GM21526 (cell line): ENCODE measurements around the gene AFF2.
A peak's percentile ranks its signal among the peaks of the same experiment; 100 is the strongest.

Experiments used
- ATAC-seq: cut with Tn5 transposase; IDR thresholded peaks from one replicate; pipeline ENCODE4 v1.9.1; 2021; ENCODE audit warnings: moderate library complexity; ENCODE audit not compliant: unreplicated experiment, low FRiP score

AFF2 gene

GRCh38 chrX:148500423-148501385, at the start of gene AFF2:
TSS of gene AFF2 (plus strand) at chrX:148500617. CDS start at chrX:148501098, 481 bp downstream.
- ATAC-seq: no peak

- ATAC-seq: no peak
These were observed 43.1 kb upstream of the AFF2 start for GRCh38 chrX:148457279-148457678.

DNA sequence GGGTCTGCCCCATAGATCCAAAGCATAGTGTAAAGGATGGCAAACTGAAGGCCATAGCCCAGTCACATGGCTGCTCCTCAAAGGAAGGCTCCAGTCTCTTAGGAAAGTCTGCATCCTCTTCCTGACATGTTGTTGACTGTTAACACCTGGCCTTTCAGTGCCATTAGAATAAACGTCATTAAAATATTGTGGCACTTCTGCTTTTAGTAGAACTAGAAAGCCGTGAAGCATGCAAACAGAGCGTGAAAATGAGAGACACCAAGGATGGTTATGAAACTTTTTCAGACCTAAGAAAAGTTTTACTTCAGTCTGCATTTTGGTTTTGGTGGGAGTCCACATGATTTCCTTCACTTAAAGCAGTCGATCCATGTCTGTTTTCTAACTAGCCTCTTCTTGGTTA, 41.1 kb upstream of the AFF2 start:
- ATAC-seq: peak; percentile 93

DNA sequence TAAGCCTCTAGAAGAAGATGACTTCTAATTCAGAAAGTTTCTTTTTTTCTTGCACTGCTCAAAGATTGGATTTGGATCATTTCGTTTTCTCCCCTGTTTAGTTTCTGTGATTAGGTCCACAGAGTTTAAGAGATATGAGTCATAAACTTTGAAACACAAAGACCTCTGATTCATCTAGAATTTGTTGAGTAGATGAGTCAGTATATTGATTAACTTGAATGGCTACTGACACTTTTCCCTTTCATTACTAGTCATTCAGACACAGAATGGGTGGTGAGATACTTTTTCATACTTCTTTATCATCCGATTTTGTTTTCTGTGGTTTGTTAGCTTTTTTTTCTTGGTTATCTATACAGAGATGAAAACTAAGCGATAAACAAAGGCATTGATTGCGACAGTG, 34.1 kb upstream of the AFF2 start:
- peak; percentile 80 for ATAC-seq

GRCh38 chrX:148470324-148470723, 30.1 kb upstream of the AFF2 start:
- ATAC-seq: no peak

DNA sequence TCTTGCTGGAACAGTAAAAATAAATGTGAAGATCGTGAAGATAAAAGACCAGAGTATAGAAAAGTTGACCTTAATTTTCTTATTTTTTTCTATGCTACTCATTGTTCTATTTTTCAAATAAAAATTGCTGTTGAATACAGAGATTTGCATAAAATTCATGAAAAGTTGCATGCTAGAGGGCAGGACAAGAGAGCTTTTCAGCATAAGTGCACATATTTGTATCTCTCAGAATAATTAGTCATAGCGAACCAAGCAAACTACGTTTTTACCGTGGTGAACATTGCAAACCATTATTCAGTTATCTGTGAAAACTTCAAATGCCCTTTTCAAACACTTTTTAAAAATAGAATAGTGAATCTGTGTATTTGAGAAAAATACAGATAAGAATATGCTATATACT, 26.4 kb upstream of the AFF2 start:
- no peak for ATAC-seq

DNA sequence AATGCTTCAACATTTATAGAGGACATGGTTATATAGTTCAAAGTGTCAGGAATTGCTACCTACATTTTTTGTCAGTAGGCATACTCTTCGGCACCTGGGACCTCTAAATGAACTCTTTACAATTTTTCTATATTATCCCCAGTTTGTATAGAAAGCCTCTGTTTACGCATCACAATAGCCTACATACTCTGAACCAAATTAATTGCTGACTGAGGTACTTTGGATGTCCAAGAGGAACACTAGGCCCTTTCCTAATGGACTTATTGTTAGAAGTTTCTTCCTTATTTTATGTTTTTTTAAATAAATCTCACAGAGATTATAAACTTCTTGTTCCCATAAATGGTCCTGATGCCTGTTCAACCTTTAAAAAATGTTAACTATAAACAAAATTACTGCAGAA, 8.4 kb upstream of the AFF2 start:
- ATAC-seq: no peak

DNA sequence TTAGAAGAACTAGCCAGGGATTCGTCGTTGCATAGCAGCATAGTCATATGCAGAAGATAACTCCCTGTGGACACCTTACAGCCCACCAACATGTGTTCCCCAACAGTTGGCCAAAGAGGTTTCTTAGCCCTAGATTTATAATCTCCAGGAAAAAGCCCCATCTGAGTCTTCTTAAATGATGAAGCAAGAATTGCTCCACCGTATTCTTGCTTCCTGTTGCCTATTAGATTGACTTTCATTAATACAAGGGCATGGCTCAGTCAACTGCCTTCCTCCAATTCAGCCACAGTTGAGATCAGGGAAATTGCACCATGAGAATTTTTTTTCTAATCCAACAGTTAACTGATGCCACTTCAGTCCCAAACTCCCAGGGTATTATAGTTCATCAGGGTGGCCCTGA, 5.2 kb upstream of the AFF2 start:
- no peak for ATAC-seq

DNA sequence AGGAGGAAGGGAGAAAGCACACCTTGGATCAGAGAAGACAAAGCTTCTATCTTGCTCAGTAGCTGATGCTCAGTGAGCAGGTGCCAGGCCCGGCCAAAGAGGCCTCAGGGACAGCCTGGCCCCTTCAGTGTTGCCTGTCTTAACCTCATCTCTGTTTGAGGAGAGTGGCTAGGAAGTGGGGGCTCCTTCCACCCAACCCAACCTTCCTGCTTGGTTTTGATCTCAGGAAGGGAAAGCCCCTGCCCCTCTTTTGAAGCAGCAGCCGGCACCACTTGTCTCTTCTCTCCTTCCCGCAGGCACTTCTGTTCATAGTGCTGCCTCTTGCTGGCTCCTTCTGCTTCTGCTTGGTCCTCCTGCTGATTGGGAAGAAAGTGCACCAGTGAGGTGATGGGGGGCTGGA, 2.4 kb upstream of the AFF2 start:
- no peak for ATAC-seq

- ATAC-seq: no peak
These were observed 587 bp upstream of the AFF2 start for GRCh38 chrX:148499638-148500422.

GRCh38 chrX:148501386-148502066, 1.1 kb downstream of the AFF2 start:
- ATAC-seq: no peak

- no peak for ATAC-seq
These were observed 4.1 kb downstream of the AFF2 start for GRCh38 chrX:148504506-148504905.

GRCh38 chrX:148507418-148507817, 7.0 kb downstream of the AFF2 start:
- no peak for ATAC-seq

DNA sequence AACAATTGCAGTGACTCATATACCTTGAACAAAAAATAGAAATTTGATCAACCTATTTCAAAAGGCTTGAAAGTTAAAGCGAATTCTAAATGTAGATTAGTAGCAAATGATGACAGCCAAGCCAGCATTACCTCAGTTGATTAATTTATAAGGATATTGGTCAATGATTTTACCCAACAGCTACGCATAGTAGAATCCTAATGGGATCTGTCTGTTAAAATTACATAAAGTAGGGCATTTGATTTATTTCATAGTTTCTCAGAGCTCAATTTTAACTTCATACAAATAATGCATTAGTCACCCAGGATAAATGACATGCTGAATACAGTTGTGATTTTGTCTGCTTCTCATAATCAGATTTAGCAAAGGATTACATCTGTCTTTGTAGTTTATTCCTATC, 12.0 kb downstream of the AFF2 start:
- ATAC-seq: no peak

DNA sequence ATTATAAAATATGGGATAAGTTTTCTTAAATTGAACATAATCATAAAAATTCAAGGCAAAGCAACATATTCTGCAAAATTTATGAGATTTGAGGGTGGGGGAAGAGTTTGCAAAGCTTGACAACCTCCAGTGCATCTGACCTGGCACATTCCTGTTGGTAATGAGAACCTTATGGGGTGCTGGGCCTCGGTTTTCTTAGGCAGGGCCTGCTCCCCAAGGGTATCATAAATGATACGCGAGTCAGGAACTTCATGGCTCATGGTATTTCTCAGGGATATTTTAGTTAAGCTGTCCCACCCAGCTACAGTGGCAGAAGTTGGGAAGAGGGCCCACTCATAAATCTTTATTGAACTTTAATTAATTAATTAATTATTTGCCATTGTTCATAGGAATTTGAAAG, 13.2 kb downstream of the AFF2 start:
- ATAC-seq: no peak

DNA sequence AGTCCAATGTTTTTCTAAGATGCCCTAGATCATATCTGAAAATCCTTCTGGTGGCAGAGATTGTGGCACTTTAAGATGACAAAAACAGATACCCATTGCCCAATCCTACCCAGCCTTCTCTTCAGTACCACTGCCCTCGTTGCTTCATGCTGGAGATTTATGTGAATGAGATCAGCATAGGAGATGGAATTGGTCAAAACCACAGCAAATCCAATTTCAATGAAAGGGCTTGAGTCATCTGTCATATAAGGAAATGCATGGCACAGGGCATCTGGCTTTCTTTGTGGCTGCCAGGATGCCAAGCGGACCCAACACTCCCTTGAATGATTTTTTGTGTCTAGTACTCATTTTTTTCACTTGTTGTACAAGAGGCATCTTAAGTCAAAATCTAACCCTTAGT, 16.8 kb downstream of the AFF2 start:
- no peak for ATAC-seq

DNA sequence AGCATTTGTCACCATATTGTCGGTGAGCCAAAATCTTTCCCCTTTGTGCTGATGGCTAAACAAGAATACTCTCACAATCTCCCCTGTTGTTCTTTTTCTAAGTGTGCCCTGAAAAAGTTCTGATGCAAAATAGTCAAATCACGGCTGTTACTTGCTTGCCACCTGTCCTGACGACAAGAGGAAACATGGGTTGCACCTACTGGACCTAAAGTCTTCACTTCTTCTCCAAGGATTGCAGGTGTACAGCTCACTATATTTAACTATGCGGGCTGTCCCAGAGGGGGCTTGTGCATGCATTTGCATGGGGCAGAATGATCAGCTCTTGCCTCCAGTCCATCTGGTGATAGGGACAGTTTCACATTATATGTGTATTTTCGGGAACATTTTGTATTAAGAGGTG, 21.6 kb downstream of the AFF2 start:
- no peak for ATAC-seq

- ATAC-seq: no peak
These were observed 23.1 kb downstream of the AFF2 start for GRCh38 chrX:148523303-148524080.

DNA sequence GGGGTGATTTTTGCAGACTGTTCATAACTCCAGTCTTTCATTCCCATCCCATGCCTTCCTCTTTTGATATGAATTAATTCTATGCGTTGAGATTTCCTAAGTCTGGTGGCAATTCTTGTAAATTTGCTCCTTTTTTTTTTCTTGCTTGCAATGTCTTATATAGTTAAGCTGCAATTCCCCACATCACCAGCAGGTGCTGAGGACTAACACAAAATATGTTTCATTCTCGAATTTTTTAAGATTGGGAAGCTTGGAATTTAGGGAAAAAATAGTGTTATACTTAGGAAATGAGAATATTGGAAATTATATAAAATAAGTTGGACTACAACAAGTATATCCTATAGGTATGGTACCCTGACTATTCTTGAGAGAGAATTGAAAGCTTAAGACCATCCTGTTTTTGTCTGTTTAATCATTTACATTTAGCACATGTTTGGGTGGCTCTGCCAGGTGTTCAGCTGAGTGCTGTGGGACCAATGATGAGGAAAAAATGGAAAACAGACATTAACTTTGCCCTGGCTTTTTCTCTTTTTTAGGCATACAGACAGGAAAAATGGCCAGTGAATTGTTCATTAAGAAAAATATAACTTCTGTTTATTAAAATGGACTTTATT, 30.2 kb downstream of the AFF2 start:
- ATAC-seq: no peak

GRCh38 chrX:148534291-148534690, 33.9 kb downstream of the AFF2 start:
- no peak for ATAC-seq
